Hematopoietic multipotent progenitor cell treated with erythropoietin and hydrocortisone succinate and interleukin-3 and kit ligand, for 4 days (in vitro differentiated cells): ENCODE measurements around the gene TMEM17.

Experiments
- DNase-seq: peaks from one replicate; pipeline ENCODE4 v3.0.0-alpha.2; 2015

The TMEM17 gene

GRCh38 chr2:62452701-62453454 is 53.1 kb downstream of the TMEM17 start:
- no peak for DNase-seq

GRCh38 chr2:62450716-62451191 is 55.2 kb downstream of the TMEM17 start:
- DNase-seq, result no peak
